Nephron (organoid): ENCODE data around the gene LGI4.

Experiments
- H3K27ac Mint-ChIP-seq, 3 experiments: 2 replicates each; pipeline ENCODE4 v1.8.0; 2020; ENCODE audit warnings: mixed read lengths in 3 of 3, mild to moderate bottlenecking in 2 of 3, moderate library complexity in 1 of 3
- H3K27me3 Mint-ChIP-seq: 2 replicates; pipeline ENCODE4 v1.8.0; 2021; ENCODE audit warnings: low read depth, mild to moderate bottlenecking, moderate library complexity, mixed read lengths
- H3K36me3 Mint-ChIP-seq: 2 replicates; pipeline ENCODE4 v1.8.0; 2020; ENCODE audit warnings: low read depth, mixed read lengths
- H3K4me1 Mint-ChIP-seq: 2 replicates; pipeline ENCODE4 v1.8.0; 2020; ENCODE audit warnings: mixed read lengths
- H3K4me3 Mint-ChIP-seq, 3 experiments: 2 replicates each; pipeline ENCODE4 v1.8.0; 2020; ENCODE audit warnings: mild to moderate bottlenecking in 3 of 3, mixed read lengths in 3 of 3, moderate library complexity in 2 of 3
- H3K9me3 Mint-ChIP-seq: 2 replicates; pipeline ENCODE4 v1.8.0; 2020; ENCODE audit warnings: mixed read lengths
- TF ChIP-seq, protein P1 (sequence below), 3 experiments: fragments of 200-600 bp; sonication (generic); IDR thresholded peaks; one replicate each; pipeline ENCODE4 v1.5.0; 2021; ENCODE audit warnings: antibody characterized with exemption in 3 of 3; ENCODE audit not compliant: unreplicated experiment in 3 of 3

The LGI4 gene

DNA sequence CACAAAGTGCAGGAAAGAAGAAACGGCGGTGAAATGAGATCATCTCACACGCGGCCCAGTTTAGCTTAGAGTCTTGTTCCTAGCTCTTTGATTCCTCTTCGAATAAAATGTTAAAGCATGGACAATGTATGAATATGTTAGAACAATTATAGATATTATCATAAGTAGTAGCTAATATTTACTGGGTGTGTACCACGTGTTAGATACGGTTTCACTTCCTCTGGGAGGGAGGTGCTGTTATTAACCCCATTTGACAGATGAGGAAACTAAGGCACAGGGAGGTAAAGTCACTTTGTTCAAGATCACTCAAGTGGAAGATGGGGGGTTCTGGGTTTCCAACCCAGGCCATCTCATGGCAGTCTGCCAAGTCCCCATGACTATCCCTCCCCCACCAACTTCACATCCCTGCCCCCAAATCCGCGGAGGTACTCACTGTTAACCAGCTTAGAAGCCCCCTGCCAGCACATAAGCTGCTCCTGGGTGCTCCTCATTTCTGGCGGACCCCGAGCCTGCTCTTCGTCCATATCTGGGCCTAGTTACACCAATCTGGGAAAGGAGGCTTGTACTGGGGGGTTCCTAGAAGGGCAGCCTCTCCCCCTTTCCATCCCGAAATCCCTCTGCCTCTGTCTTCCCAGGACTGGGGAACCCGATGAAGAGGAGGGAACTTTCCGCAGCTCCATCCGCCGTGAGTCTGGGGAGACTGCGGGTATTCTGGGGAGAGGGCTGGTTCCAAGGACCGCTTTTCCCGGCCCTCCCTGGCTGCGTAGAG is 7.2 kb upstream of the LGI4 start:
- Mint-ChIP-seq H3K27ac (peak overlapping the region in 2 of 3 experiments; percentile 67 to 78), H3K9me3 (no peaks in the 10 kb centered on the region), H3K36me3 (no peaks in the 10 kb centered on the region), H3K27me3 (peaks cover 51% of the 10 kb centered on the region), H3K4me3 (peak overlapping the region; percentile 52 to 83 (median 78)), H3K4me1 (peaks cover 53% of the 10 kb centered on the region)
- TF ChIP-seq, protein P1, sequence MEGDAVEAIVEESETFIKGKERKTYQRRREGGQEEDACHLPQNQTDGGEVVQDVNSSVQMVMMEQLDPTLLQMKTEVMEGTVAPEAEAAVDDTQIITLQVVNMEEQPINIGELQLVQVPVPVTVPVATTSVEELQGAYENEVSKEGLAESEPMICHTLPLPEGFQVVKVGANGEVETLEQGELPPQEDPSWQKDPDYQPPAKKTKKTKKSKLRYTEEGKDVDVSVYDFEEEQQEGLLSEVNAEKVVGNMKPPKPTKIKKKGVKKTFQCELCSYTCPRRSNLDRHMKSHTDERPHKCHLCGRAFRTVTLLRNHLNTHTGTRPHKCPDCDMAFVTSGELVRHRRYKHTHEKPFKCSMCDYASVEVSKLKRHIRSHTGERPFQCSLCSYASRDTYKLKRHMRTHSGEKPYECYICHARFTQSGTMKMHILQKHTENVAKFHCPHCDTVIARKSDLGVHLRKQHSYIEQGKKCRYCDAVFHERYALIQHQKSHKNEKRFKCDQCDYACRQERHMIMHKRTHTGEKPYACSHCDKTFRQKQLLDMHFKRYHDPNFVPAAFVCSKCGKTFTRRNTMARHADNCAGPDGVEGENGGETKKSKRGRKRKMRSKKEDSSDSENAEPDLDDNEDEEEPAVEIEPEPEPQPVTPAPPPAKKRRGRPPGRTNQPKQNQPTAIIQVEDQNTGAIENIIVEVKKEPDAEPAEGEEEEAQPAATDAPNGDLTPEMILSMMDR (IDR thresholded peaks at IDR 0.05; ENCODE audit: unreplicated experiment in 3 of 3), result no peak

DNA sequence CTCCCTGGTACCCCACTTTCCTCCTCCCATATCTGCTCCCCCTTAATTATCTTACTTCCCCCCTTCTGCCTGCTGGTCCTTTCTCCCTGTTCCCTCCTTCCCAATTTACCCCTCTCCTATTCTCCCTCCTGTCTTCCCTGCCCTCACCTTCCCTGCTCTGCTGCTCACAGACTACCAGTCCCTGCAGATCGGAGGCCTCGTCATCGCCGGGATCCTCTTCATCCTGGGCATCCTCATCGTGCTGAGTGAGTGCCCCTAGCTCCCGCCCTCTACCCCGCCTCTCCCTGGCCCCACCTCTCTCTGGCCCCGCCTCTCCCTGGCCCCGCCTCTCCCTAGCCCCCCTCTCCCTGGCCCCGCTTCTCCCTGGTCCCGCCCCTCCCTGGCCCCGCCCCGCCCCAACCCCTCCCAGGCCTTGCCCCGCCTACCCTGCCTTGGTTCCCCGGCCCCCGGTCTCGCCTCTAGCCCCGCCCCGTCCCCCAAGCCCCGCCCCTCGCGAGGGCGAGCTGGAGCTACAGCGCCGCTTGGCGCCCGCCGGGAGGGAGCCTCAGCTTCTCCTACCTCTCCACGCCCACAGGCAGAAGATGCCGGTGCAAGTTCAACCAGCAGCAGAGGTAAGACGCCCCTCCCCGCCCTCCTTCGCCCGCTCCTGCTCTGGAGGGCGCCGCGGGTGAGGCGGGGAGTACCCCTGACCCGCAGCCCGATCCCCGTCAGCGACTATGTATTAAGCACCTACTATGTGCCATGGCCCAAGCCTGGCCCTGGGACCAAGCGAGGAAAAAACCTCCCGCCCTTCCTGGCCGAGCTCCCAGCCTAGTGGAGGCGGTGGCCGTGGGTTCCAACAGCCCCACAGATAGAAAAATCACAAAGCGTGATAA is 6.3 kb upstream of the LGI4 start:
- TF ChIP-seq, protein P1 (IDR thresholded peaks at IDR 0.05; ENCODE audit: unreplicated experiment in 3 of 3), result peak in 2 of 3 experiments; percentile 15 to 33
- Mint-ChIP-seq H3K4me1 (peaks cover 54% of the 10 kb centered on the region), H3K9me3 (no peaks in the 10 kb centered on the region), H3K27me3 (peaks cover 47% of the 10 kb centered on the region), H3K27ac (peak overlapping the region; percentile 67 to 87 (median 87)), H3K36me3 (no peaks in the 10 kb centered on the region), H3K4me3 (peak overlapping the region; percentile 76 to 83 (median 78))

DNA sequence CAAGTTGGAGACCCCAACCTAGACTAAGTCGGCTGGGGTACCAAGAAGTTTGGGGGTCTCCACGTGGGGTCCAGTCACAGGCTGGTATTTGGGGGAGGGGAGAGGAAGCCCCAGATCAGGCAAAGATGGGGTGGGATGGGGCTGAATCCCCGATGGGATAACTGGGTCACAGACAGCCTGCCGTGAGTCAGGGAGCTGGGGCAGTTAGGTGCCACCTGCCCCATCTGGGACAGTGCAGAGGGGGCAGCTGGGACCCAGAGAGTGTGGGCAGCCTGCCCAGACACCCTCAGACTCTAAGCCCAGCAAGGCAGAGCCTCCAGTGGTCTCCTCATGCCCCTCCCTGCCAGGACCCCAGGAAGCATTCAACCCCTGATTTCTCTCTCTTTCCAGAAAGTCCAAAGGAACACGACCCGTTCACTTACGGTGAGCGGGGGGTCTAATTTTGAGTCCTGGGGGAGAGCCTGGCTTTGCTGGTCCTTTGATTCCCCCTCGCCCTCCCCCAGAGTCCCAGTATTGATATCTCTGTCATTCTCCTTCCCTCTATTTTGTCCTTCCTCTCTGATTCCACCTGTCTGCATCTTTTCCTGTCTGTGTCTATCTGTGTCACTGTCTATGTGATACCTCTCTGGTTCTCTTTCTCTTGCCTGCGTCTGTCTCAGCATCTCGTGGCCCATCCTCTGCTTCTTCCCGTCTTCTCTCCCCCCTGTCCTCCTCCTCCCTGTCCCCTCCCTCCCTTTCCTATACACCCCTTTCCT is 5.5 kb upstream of the LGI4 start:
- Mint-ChIP-seq H3K9me3 (no peaks in the 10 kb centered on the region), H3K27ac (peak overlapping the region; percentile 67 to 87 (median 87)), H3K4me1 (peaks cover 59% of the 10 kb centered on the region), H3K4me3 (peak overlapping the region; percentile 69 to 80 (median 76)), H3K27me3 (peaks cover 44% of the 10 kb centered on the region), H3K36me3 (no peaks in the 10 kb centered on the region)
- TF ChIP-seq, protein P1 (IDR thresholded peaks at IDR 0.05; ENCODE audit: unreplicated experiment in 3 of 3), result no peak

DNA sequence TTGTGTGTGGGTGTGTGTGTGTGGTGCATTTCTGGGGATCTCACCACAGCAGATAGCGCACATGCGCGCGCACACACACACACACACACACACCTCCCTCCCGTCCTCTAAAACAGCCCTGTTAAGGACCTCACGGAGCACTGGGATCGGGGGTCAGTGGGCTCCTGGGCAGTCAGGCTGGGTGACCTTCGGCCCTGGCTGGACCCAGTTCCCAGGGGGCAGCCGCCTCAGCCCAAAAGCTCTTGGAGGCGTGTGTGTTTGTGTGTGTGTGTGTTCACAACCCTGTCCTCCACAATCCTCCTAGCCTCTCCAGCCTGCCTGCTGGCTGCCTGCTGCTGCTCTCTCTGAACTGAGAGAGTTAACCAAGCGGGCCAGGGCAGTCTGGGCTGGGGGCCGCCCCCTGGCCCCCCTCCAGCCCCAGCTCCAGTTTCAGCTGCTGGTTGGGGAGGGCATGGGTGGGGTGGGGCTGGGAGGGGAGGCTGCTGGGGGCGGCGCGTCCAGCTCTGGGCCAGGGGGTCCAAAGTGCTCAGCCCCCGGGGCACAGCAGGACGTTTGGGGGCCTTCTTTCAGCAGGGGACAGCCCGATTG is 3.5 kb upstream of the LGI4 start, which contains the start of gene FXYD1:
Gene FXYD1, plus strand, starts transcription at position 520 of the 588 bp plus-strand sequence. CDS start 1,256 bp downstream, outside the sequence.
- Mint-ChIP-seq H3K27me3 (peaks cover 26% of the 10 kb centered on the region), H3K36me3 (no peaks in the 10 kb centered on the region), H3K4me3 (peak within 1 kb of the TSS; percentile 73 to 92 (median 85)), H3K9me3 (no peaks in the 10 kb centered on the region), H3K27ac (peak within 1 kb of the TSS; percentile 88 to 95 (median 91)), H3K4me1 (peaks cover 55% of the 10 kb centered on the region)
- TF ChIP-seq, protein P1 (IDR thresholded peaks at IDR 0.05; ENCODE audit: unreplicated experiment in 3 of 3), result no peak

DNA sequence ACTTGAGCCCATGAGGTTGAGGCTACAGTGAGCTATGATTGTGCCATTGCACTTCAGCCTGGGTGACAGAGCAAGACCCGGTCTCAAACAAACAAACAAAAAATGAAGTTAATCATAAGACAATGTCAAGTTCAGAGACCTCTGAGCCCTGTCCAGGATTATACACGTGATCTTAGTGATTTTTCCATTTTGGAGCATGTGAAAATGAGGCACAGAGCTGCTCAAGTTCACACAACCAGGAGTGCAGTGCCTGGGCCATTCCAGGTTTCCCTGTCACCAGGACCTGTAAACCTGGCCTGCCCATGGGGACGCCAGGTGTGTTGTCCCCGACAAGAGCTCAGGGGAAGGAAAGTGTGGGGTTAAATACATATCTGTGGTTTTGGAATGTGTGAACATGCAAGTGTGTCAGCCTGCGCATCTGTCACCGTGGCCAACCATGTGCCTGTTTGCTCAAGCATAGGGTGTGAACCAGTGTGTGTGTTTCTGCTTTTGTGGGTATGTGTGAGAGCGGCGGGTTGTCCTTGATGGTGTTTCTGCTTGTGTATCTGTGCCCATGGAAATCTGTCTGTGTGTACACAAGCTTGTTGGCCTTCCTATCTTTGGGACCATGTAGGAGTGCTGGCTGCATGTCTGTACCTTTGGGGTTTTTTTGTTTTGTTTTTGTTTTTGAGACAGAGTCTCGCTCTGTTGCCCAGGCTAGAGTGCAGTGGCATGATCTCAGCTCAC is 2.3 kb upstream of the LGI4 start:
- Mint-ChIP-seq H3K9me3 (no peaks in the 10 kb centered on the region), H3K4me3 (peak overlapping the region; percentile 13 to 34 (median 31)), H3K36me3 (no peaks in the 10 kb centered on the region), H3K4me1 (peaks cover 53% of the 10 kb centered on the region), H3K27me3 (peaks cover 30% of the 10 kb centered on the region), H3K27ac (peak overlapping the region; percentile 23 to 80 (median 46))
- TF ChIP-seq, protein P1 (IDR thresholded peaks at IDR 0.05; ENCODE audit: unreplicated experiment in 3 of 3), result no peak
